ENCODE data around the gene TRIB2.

Gene TRIB2

GRCh38 chr2:12710301-12710700 lies 6.4 kb upstream of the TRIB2 start:
- TF ChIP-seq CTCF (conservative IDR thresholded peaks at IDR 0.05) = no peak
- H3K27ac ChIP-seq = no peak overlapping the region

DNA sequence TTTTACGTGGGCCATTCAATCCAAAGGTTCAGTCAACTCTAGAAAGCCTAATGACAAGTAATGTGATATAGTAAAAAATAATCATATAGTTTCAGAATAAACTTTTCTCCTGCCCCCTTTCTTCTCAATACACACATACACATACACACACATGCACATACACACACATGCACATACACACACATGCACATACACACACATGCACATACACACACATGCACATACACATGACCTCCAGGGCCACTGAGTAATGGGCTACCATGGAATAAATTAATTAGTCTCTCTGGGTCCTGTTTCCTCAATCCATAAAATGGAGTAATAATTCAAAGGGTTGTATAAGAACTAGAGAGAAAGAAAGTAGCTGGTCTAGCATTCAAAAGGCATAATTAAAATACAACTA lies 5.4 kb upstream of the TRIB2 start:
- H3K27ac ChIP-seq = no peak overlapping the region
- no peak for TF ChIP-seq CTCF (conservative IDR thresholded peaks at IDR 0.05)

- TF ChIP-seq CTCF (conservative IDR thresholded peaks at IDR 0.05) = no peak
- H3K27ac ChIP-seq = no peak overlapping the region
Observed at GRCh38 chr2:12712881-12713280, 3.9 kb upstream of the TRIB2 start.

DNA sequence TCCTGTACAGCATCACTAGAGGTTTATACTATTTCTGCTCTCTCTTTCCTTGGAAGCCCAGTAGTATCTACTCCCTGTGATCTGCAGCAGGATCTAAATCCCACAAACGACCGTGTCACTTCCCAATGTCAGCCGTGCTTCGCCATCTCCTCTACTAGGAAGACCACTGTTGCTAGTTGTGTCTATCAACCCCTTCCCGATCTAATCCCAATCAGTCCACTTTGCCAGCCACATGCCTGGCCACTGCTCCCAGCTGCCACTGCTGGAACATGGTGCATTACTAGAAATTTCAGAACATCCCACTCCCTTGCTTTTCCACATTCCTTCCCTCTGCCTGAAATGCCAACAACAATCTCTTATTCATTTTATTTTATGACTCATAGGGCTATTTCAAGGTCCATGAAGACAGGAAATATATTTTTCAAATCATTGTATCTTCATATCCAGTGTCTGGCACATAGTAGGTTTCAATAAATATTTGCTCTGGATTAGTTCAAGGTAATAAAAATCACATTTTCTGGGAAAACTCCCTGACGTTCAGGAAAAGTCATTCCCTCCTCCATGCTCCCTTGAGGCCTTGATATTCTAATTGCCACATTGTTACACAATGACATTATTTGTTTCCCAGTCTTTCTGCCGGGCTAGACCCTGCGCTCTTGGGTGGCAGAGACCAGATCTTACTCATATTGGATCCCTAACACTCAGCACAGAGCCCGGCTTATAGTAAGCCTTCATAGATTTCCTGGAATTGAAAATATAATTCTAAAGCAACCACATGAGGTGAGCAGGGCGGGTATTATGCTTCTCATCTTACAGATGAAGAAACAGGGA lies 2.1 kb upstream of the TRIB2 start:
- no peak overlapping the region for H3K27ac ChIP-seq
- no peak for TF ChIP-seq CTCF (conservative IDR thresholded peaks at IDR 0.05)

- no peak for TF ChIP-seq CTCF (conservative IDR thresholded peaks at IDR 0.05)
- H3K27ac ChIP-seq = peak overlapping the region; percentile 84
Observed at GRCh38 chr2:12715258-12716031, 1.3 kb upstream of the TRIB2 start.

GRCh38 chr2:12716032-12716281 lies 779 bp upstream of the TRIB2 start:
- TF ChIP-seq CTCF (conservative IDR thresholded peaks at IDR 0.05) = peak; percentile 66
- H3K27ac ChIP-seq = peak overlapping the region; percentile 84

GRCh38 chr2:12717191-12718014 lies 667 bp downstream of the TRIB2 start:
- peak overlapping the region; percentile 84 for H3K27ac ChIP-seq
- peak; percentile 72 for TF ChIP-seq CTCF (conservative IDR thresholded peaks at IDR 0.05)

Data from VCaP (cell line).